K562 (cell line): Measurements from ENCODE around the gene SLX4IP. TPM values are rescaled to one million over a fixed set of nuclear protein-coding genes. Genes with fewer than 3 reads are reported as not detected.
A peak's percentile ranks its signal among the peaks of the same experiment; 100 is the strongest.

ENCODE experiments used
- ATAC-seq: fragments of 200-7000 bp; cut with Tn5 transposase; 3 replicates; pipeline ENCODE4 v1.9.1; 2020; ENCODE audit warnings: moderate library complexity
- BruUV-seq: library from RNA; stranded (reverse); fragments of 400-500 nt; replicated peaks from 2 replicates; lab custom pipeline; 2021; lab: Mats Ljungman, UMichigan
- CTCF ChIA-PET: fragments of 300-600 bp; formaldehyde crosslinking; extraction: SDS; loops from one replicate; lab custom pipeline; 2021; ENCODE audit warnings: low intra/inter-chr PET ratio; lab: Yijun Ruan, JAX
- POLR2A ChIA-PET: fragments of 300-600, 350-650 bp; sonication (Branson Sonifier 250); formaldehyde crosslinking; extraction: SDS; loops from one replicate; lab custom pipeline; 2021; ENCODE audit warnings: antibody characterized with exemption, inconsistent platforms; lab: Yijun Ruan, JAX
- DNase-seq, 4 experiments: peaks; one replicate each; pipeline versions ENCODE4 v3.0.0 to v3.0.0-alpha.2; 2011 to 2018; ENCODE audit warnings: low spot score in 3 of 4, mixed read lengths in 3 of 4; ENCODE audit errors: extremely low read depth in 1 of 4
- FAIRE-seq: peaks from 2 replicates; lab custom pipeline; 2011; peaks lifted over from hg19 to GRCh38; lab: Jason Lieb, UNC
- H2AFZ ChIP-seq: 2 replicates; pipeline ENCODE4 v1.6.0; 2011; ENCODE audit warnings: low read depth, low read length, control low read depth, inconsistent platforms
- H3K27ac ChIP-seq: fragments of 200-600 bp; 3 replicates; pipeline ENCODE4 v1.8.0; 2011; ENCODE audit warnings: low read depth, mild to moderate bottlenecking, control low read depth, inconsistent platforms, low read length, moderate library complexity, mixed read lengths; ENCODE audit errors: extremely low read depth
- H3K27me3 ChIP-seq, 2 experiments: fragments of 300-600 bp in 1 of 2; 2 replicates in 1 of 2; 3 replicates in 1 of 2; pipeline versions ENCODE4 v1.6.0 to v1.8.0; 2011; ENCODE audit warnings: inconsistent platforms in 2 of 2, low read length in 2 of 2, mild to moderate bottlenecking in 1 of 2, mixed read lengths in 1 of 2, moderate library complexity in 1 of 2; ENCODE audit not compliant: control insufficient read depth in 2 of 2, insufficient read depth in 2 of 2
- H3K36me3 ChIP-seq: fragments of 300-600 bp; 3 replicates; pipeline ENCODE4 v1.8.0; 2011; ENCODE audit warnings: mild to moderate bottlenecking, low read length, inconsistent platforms; ENCODE audit not compliant: control insufficient read depth, insufficient read depth
- H3K4me1 ChIP-seq, 2 experiments: fragments of 200-600 bp in 1 of 2; replicated peaks in 1 of 2; 2 replicates in 1 of 2; 3 replicates in 1 of 2; pipeline versions ENCODE4 v1.5.1 to v1.8.0; 2011; ENCODE audit warnings: inconsistent platforms in 2 of 2, low read length in 2 of 2, mild to moderate bottlenecking in 1 of 2, mixed read lengths in 1 of 2, moderate library complexity in 1 of 2; ENCODE audit not compliant: control insufficient read depth in 2 of 2, insufficient read depth in 2 of 2
- H3K4me2 ChIP-seq: 2 replicates; pipeline ENCODE4 v1.6.1; 2011; ENCODE audit warnings: low read length, control low read depth, inconsistent platforms, mixed read lengths; ENCODE audit not compliant: insufficient read depth
- H3K4me3 ChIP-seq: fragments of 200-600 bp; sonication (generic), shearing (Covaris generic); 2 replicates; pipeline ENCODE4 v1.5.1; 2016; ENCODE audit warnings: control low read depth, inconsistent platforms
- H3K79me2 ChIP-seq: fragments of 200-600 bp; 3 replicates; pipeline ENCODE4 v1.8.0; 2011; ENCODE audit warnings: low read length, inconsistent platforms; ENCODE audit not compliant: control insufficient read depth, insufficient read depth
- H3K9ac ChIP-seq, 2 experiments: 2 replicates each; pipeline versions ENCODE4 v1.6.0 to v1.6.1; 2011; ENCODE audit warnings: low read depth in 2 of 2, low read length in 2 of 2, control low read depth in 1 of 2, inconsistent platforms in 1 of 2, mild to moderate bottlenecking in 1 of 2, mixed read lengths in 1 of 2; ENCODE audit not compliant: insufficient read depth in 1 of 2
- H3K9me1 ChIP-seq: one replicate; pipeline ENCODE4 v1.6.0; 2011; ENCODE audit warnings: inconsistent platforms, mild to moderate bottlenecking, low read length, moderate library complexity; ENCODE audit not compliant: control insufficient read depth, insufficient read depth
- H3K9me3 ChIP-seq: replicated peaks from 2 replicates; pipeline ENCODE4 v1.5.1; 2011; ENCODE audit warnings: low read depth, low read length, inconsistent platforms; ENCODE audit not compliant: control insufficient read depth, insufficient read depth
- H4K20me1 ChIP-seq: replicated peaks from 2 replicates; pipeline ENCODE4 v1.6.1; 2011; ENCODE audit warnings: low read length, inconsistent platforms, mixed read lengths; ENCODE audit not compliant: control insufficient read depth, insufficient read depth
- HIVEP1 ChIP-seq: fragments of 250-450 bp; sonication (Bioruptor Pico); IDR thresholded peaks from 2 replicates; pipeline ENCODE4 v1.4.0; 2020; ENCODE audit warnings: mild to moderate bottlenecking
- NELFE ChIP-seq: IDR thresholded peaks from 2 replicates; pipeline ENCODE4 v1.6.1; 2011; ENCODE audit warnings: mild to moderate bottlenecking; ENCODE audit not compliant: insufficient read depth, insufficient read length
- ZNF316 ChIP-seq: fragments of 450-650 bp; IDR thresholded peaks from 2 replicates; pipeline ENCODE4 v1.6.1; 2016
- WGBS: fragments of 100-300 bp; shearing (Covaris generic); methylation state at CpG from one replicate; pipeline ENCODE4 v1.1.6; 2016; ENCODE audit warnings: low coverage, mixed read lengths; ENCODE audit not compliant: insufficient coverage; ENCODE audit errors: missing lambda C conversion rate; 5-methylcytosine and 5-hydroxymethylcytosine counted together
- in situ Hi-C: fragments of 300-500 bp; cut with MboI; formaldehyde crosslinking; loops from 4 replicates; pipeline ENCODE4 v1.15.0; 2018; ENCODE audit warnings: inconsistent platforms, mixed read lengths
- intact Hi-C: fragments of 100-400 bp; cut with micrococcal nuclease; formaldehyde crosslinking; loops from 2 replicates; pipeline ENCODE4 v1.14.2; 2022
- polyA plus RNA-seq, 8 experiments: library from polyadenylated mRNA; depleted of rRNA in 4 of 8; stranded (reverse) in 5 of 8; unstranded in 3 of 8; fragments of >200 nt; fragmentation: Nextera tagmentation in 2 of 8; fragmentation: Illumina TruSeq in 1 of 8; extraction: Ambion mirVana in 2 of 8; extraction: Trizol in 1 of 8; gene quantifications; 2 replicates each; pipeline versions ENCODE4 v1.2.1 to v1.2.3, GENCODE V29; 2011 to 2014; ENCODE audit warnings: inconsistent platforms in 1 of 8, missing spikeins in 1 of 8
- total RNA-seq, 7 experiments: library from RNA; depleted of rRNA in 6 of 7; stranded (reverse); fragments of >200 nt in 6 of 7; fragmentation: Illumina TruSeq in 2 of 7; extraction: Trizol in 2 of 7; gene quantifications; 2 replicates each; pipeline versions ENCODE4 v1.2.1 to v1.2.3, GENCODE V29; 2011 to 2021; ENCODE audit warnings: low replicate concordance in 1 of 7
- TF ChIP-seq, protein P1 (sequence below): fragments of 450-650 bp; IDR thresholded peaks from 2 replicates; pipeline ENCODE4 v1.6.1; 2018; ENCODE audit not compliant: partially characterized antibody

Gene SLX4IP
- total and polyA plus RNA-seq, 9 of the 15 experiments (the other 6 are each of a cell fraction or from before 2014, with no cell fraction given): 1.5 to 5.9 (median 3.5) TPM

DNA sequence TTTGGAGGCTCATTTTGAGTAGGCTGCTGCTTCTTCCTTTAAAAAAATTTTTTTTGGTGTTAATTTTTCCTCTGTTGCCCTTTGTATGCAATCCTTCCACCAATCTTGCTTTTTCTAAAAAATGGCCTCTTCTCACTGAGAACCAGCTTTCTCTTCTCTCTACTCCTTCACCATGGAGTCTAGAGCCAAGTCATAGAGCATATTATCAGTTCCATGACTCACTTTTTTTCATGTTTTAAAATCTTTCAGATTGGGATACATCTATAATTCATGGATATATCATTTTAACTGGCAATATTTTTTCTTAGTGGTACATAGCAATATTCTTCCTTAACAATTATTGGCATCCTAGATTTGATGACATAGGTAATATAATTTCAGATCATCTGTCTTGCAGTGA is 62.7 kb downstream of the SLX4IP start:
- Histone ChIP-seq H2AFZ (no peak overlapping the region), H3K4me2 (no peak overlapping the region; the same call in 1 of the 2 replicates), H3K27ac (peak overlapping the region; percentile 16; the same call in 1 of the 3 replicates), H4K20me1 (no peaks in the 10 kb centered on the region), H3K27me3 (no peaks in the 10 kb centered on the region), H3K9me3 (no peaks in the 10 kb centered on the region), H3K4me3 (no peak overlapping the region), H3K9ac (no peak overlapping the region), H3K36me3 (no peaks in the 10 kb centered on the region), H3K4me1 (peaks cover 0 to 8% of the 10 kb centered on the region in 2 experiments; a peak in 3 of 5 replicates), H3K9me1 (no peaks in the 10 kb centered on the region), H3K79me2 (no peaks in the 10 kb centered on the region; the same call in 2 of the 3 replicates)
- no TSS peak for BruUV-seq
- intact Hi-C loops: no loop called here
- POLR2A ChIA-PET: no interaction called here
- ATAC-seq (no peak), DNase-seq (no peak), FAIRE-seq (no peak)
- TF ChIP-seq ZNF316: 0 out of 2 replicates have a peak, but pooled peaks have one; percentile 26
- no peak for TF ChIP-seq NELFE
- CTCF ChIA-PET: no interaction called here
- in situ Hi-C loops: no loop called here

DNA sequence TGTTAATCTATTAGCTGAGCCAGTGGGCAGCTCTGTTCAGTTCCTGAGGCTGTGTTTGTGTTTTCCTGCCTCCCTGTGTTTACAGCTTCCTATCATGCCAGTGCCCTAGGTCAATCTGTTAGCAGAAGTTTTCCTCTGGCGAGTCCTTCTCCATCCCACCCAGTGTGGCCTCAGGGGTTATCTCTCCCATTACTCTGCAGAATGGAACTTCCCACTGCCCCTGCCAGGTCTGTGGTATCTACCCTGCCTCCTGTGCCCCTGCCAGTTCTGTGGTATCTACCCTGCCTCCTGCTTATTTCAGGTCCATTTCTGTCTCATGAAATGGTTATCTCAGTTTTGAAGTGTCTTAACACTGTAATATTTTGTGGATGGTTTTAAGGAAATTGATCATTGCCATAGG is 63.1 kb downstream of the SLX4IP start:
- WGBS: 0% methylated on average over 1 of the region's 1 CpG
- ATAC-seq: no peak; the same call in 2 of the 3 replicates
- no peak for DNase-seq
- no TSS peak for BruUV-seq
- Histone ChIP-seq H3K4me2 (peak overlapping the region; percentile 7; the same call in 1 of the 2 replicates), H3K27ac (peak overlapping the region; percentile 16; the same call in 1 of the 3 replicates), H3K36me3 (no peaks in the 10 kb centered on the region), H3K27me3 (no peaks in the 10 kb centered on the region), H3K9ac (no peak overlapping the region; a peak in 1 of 4 replicates), H3K9me3 (no peaks in the 10 kb centered on the region), H2AFZ (no peak overlapping the region), H3K4me1 (peaks cover 0 to 8% of the 10 kb centered on the region in 2 experiments; a peak in 3 of 5 replicates), H4K20me1 (no peaks in the 10 kb centered on the region), H3K9me1 (no peaks in the 10 kb centered on the region), H3K4me3 (no peak overlapping the region), H3K79me2 (no peaks in the 10 kb centered on the region; the same call in 2 of the 3 replicates)
- ChIA-PET CTCF (no interaction called here), POLR2A (no interaction called here)
- TF ChIP-seq, protein P1, sequence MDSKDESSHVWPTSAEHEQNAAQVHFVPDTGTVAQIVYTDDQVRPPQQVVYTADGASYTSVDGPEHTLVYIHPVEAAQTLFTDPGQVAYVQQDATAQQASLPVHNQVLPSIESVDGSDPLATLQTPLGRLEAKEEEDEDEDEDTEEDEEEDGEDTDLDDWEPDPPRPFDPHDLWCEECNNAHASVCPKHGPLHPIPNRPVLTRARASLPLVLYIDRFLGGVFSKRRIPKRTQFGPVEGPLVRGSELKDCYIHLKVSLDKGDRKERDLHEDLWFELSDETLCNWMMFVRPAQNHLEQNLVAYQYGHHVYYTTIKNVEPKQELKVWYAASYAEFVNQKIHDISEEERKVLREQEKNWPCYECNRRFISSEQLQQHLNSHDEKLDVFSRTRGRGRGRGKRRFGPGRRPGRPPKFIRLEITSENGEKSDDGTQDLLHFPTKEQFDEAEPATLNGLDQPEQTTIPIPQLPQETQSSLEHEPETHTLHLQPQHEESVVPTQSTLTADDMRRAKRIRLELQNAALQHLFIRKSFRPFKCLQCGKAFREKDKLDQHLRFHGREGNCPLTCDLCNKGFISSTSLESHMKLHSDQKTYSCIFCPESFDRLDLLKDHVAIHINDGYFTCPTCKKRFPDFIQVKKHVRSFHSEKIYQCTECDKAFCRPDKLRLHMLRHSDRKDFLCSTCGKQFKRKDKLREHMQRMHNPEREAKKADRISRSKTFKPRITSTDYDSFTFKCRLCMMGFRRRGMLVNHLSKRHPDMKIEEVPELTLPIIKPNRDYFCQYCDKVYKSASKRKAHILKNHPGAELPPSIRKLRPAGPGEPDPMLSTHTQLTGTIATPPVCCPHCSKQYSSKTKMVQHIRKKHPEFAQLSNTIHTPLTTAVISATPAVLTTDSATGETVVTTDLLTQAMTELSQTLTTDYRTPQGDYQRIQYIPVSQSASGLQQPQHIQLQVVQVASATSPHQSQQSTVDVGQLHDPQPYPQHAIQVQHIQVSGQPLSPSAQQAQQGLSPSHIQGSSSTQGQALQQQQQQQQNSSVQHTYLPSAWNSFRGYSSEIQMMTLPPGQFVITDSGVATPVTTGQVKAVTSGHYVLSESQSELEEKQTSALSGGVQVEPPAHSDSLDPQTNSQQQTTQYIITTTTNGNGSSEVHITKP: peak; percentile 65
- no peak for TF ChIP-seq HIVEP1
- intact Hi-C loops (no loop called here), in situ Hi-C loops (no loop called here)
- no peak for FAIRE-seq
